Neuron (in vitro differentiated cells): ENCODE results near the gene DCXR.

Experiments
- H2AFZ ChIP-seq: one replicate; pipeline ENCODE4 v1.6.1; 2013; ENCODE audit warnings: low read depth, mild to moderate bottlenecking, inconsistent platforms, low read length, moderate library complexity
- H3K27me3 ChIP-seq: one replicate; pipeline ENCODE4 v1.6.1; 2013; ENCODE audit warnings: low read length; ENCODE audit not compliant: insufficient read depth
- H3K36me3 ChIP-seq: one replicate; pipeline ENCODE4 v1.6.1; 2013; ENCODE audit warnings: low read length; ENCODE audit not compliant: insufficient read depth
- H3K4me1 ChIP-seq: one replicate; pipeline ENCODE4 v1.6.1; 2013; ENCODE audit warnings: low read length; ENCODE audit not compliant: insufficient read depth
- H3K4me3 ChIP-seq: 2 replicates; pipeline ENCODE4 v1.5.1; 2013; ENCODE audit warnings: mild to moderate bottlenecking, low read length, moderate library complexity
- H3K9me3 ChIP-seq: one replicate; pipeline ENCODE4 v1.6.1; 2013; ENCODE audit warnings: low read length

The DCXR gene

DNA sequence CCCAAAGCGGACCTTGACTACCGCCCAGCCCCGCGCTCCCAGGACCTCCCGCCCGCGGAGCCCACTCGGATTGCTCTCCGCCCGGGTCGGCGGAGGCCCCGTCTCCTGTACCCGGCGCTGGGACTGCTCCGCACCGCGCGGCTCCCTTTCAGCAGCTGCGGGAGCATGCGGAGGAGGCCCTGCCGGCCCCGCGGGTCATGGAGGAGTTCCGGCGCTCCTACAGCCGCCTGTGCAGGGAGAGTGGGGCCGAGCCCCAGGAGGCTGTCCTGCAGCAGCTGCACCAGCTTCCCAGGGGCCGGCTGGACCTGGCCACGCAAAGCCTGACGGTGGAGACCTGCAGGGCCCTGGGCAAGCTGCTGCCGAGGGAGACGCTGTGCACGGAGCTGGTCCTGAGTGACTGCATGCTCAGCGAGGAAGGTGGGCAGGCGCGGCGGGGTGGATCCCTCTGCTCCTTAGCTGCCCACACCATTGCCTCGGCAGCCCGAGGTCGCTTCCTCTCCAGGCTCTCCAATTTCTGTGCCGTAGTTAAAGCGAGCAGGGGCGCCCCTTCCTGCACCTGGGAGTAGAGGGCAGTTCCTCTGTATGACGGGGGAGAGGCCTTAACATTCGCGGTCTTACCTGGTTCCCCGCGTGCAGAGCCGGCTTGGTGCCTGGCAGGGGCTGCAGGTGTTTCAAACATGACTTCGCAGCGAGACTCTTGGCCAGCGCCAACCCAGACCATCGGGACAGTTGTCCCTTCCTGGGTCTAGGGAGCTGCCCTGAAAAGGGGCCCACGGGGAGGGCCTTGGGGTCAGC, 13.9 kb downstream of the DCXR start:
- H3K4me1 ChIP-seq, result peaks cover 25% of the 10 kb centered on the region
- H3K9me3 ChIP-seq, result no peaks in the 10 kb centered on the region
- H3K27me3 ChIP-seq, result no peaks in the 10 kb centered on the region

DNA sequence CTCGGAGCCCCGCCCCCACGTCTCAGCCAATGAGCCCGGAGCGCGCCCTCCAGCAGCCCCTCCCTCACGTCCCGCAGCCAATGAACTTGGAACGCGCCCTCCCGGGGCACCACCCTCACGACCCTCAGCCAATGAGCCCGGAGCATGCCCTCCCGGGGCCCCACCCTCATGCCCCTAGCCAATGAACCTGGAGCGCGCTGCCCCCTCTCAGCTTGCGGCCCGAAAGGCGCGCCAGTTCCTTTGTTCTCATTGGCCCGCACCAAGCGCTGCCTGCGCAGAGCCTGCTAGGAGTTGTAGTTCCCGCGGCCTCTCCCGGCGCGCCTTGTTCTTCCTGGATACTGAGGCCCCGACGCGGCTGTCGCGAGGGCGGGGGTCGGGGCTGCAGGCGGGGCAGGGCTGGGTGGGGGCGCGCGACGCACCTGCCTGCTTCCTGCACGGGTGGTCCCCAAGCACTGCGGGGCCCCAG, 14.5 kb downstream of the DCXR start, which contains the start of gene LRRC45:
LRRC45 (plus strand) TSS at position 325 of the 466 bp plus-strand sequence. CDS start 339 bp downstream, outside the sequence.
- H3K27me3 ChIP-seq, result no peaks in the 10 kb centered on the region
- H3K9me3 ChIP-seq, result no peaks in the 10 kb centered on the region
- peak within 1 kb of the TSS; percentile 58 for H2AFZ ChIP-seq
- H3K4me3 ChIP-seq, result peak within 1 kb of the TSS; percentile 84
- peaks cover 25% of the 10 kb centered on the region for H3K4me1 ChIP-seq
- H3K36me3 ChIP-seq, result peaks cover 4% of the 10 kb centered on the region

More for the DNA sequence above, 13.9 kb downstream of the DCXR start:
- Histone ChIP-seq H2AFZ (peak overlapping the region; percentile 58), H3K36me3 (no peaks in the 10 kb centered on the region), H3K4me3 (peak overlapping the region; percentile 81)

DNA sequence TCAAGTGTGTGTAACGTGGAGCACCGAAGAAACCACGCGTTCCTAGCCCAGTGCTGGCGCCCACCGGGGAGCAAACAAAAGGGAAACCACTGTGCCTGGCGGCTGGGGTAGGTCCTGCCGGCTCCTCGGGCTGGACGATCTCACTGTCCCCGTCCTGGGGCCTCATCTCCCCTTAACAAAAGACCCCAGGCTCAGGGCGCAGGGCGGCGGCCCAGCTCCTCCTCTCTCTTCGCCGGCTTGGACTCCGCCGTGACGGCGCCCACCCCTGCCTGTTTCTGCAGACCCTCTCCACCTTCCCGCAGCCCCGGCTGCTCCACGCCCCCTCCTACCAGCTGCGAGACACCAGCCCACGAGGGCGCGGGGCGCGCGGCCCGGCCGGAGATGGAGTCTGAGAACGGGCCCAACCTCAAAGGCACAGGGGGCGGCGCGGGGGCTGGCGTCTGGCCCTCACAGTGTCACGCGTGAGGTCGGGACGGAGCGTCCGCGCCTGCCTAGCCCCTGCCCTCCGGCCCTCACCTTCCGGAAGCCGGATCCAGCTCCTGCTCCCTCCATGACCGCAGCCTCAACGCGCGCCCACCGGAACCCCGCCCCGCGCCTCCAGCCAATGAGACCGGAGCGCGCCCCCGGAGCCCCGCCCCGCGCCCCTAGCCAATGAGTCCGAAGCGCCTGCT, 15.1 kb downstream of the DCXR start, which contains the start of gene CENPX:
CENPX (minus strand) TSS at position 569 of the 671 bp plus-strand sequence; CDS start at position 552, 17 bp downstream.
- peaks cover 4% of the 10 kb centered on the region for H3K36me3 ChIP-seq
- peak within 1 kb of the TSS; percentile 84 for H3K4me3 ChIP-seq
- no peaks in the 10 kb centered on the region for H3K27me3 ChIP-seq
- peaks cover 25% of the 10 kb centered on the region for H3K4me1 ChIP-seq
- peak within 1 kb of the TSS; percentile 58 for H2AFZ ChIP-seq
- no peaks in the 10 kb centered on the region for H3K9me3 ChIP-seq

DNA sequence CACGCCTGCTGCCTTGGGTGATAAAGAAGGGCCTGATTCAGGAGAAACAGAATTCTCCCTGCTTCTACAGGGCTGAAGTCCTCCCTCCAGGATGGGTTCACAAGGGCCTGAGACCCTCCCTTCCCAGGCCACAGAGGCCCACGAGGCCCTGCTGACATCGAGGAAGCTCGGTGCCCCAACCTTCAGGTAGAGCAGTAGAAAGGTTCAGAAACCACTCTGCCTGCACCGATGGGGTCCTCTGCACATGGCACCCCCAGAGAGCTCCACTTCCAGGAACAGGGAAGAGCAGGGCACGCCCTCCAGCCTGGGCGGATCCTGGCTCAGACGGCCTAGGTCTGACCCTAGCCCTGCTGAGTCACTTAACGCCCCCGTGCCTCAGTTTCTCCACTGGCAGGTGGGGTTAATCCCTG, 15.6 kb downstream of the DCXR start:
- Histone ChIP-seq H3K4me3 (peak overlapping the region; percentile 84), H3K4me1 (peaks cover 25% of the 10 kb centered on the region), H3K9me3 (no peaks in the 10 kb centered on the region), H3K27me3 (no peaks in the 10 kb centered on the region), H2AFZ (peak overlapping the region; percentile 32), H3K36me3 (peaks cover 4% of the 10 kb centered on the region)

DNA sequence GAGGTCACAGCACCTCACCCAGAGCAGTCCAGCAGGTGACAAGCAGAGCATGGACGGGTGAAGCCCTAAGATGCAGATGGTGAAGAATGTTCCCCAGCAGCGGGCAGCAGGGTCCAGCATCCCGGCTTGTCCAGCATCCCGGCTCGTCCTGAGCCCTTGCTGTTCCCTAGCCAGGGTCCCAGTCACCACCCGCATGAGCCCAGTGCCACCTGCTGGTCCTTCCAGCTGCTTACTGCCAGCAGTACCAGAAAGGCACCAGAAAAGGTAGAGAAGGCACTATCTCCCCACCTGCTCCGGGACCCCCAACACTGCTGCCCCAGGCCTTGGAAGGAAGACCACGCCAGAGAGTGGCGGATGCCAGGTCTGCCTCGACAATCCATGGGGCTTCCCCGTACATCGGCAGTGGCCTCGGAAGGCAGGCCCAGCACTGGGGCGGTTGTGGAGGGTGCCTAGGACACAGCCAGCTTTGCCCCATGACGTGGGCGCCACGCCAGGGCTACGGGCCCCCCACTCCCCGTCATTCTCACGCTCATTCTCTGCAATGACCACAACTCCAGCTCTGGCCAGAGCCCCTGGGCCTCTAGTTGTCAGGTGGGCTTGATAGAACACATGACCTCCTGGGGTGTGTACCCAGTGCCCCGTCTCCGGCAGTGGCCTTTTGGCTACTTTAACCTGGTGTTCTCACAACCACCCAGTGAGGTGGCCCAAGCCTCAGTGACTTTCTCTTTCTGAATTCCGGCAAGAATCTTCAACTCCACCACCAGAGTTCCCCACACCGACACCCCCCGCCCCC, 16.2 kb downstream of the DCXR start:
- Histone ChIP-seq H3K4me3 (peak overlapping the region; percentile 84), H3K36me3 (peaks cover 4% of the 10 kb centered on the region), H3K27me3 (no peaks in the 10 kb centered on the region), H3K4me1 (peaks cover 25% of the 10 kb centered on the region), H2AFZ (no peak overlapping the region), H3K9me3 (no peaks in the 10 kb centered on the region)

DNA sequence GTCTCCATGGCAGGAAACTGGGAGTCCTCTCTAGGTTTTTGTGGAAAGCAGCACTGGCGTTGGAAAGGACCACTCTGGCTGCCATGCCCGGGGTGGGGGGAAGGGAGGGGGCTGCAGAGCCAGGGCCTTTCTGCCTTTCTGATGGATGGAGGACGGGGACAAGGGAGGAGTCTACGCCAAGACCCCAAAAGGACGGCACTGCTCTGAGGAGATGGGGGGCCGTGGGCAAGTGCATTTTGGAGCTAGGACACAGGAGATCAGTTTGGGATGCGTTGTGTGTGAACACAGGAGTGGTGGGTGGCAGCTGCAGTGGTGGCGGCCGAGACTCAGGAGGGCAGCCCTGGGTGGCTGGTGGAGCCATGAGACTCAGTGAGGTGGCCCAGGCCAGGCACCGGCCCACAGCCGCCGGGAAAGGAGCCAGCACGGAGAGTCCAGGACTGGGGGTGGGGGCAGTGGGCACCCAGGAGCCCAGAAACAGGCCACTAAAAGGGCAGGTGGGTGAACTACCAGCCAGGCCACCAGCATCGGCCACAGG, 16.9 kb downstream of the DCXR start:
- Histone ChIP-seq H3K4me1 (peaks cover 25% of the 10 kb centered on the region), H3K27me3 (no peaks in the 10 kb centered on the region), H3K9me3 (no peaks in the 10 kb centered on the region), H3K36me3 (peaks cover 4% of the 10 kb centered on the region), H2AFZ (no peak overlapping the region), H3K4me3 (no peak overlapping the region)

DNA sequence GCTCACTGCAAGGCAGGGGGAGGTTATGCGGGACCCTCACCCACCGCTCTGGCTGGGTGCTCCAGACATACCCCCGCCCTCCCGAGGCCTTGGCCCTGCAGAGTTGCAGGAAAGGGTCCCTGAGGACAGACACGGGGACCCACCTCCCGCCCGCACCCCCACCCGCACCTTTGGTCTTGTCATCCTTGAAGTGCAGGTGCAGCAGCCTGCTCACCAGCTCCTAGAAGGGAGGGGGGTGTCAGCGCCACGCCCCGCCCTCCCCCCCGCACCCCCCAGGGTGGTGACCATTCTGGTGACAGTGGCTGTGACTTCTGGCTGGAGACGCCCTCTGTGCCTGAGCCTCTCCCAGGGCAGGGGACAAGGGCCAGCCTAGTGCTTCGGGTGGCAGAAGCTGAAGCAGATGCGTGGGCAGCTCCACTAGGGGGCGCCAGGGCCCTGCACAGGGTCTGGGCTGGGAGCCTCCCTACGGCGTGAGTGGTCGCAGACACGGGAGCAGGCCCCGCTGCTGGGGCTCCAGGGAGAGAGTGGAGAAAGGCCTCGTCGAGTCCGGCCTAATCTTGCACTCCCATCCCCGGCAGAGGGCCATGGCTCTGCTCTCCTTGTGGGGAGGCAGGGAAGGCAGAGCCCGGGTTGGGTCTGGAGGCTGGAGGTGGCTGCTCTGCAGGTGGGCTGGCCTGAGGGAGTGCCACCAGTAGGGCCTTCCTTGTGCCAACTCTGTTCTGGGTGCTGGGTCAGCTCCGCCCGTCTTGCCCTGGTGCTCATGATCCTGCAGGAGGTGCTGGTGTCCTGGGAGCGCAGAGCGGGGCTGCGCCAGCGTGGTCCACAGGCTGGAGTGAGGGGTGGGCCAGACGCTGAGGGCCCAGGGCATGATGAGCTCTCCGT, 17.6 kb downstream of the DCXR start:
- Histone ChIP-seq H3K9me3 (no peaks in the 10 kb centered on the region), H3K4me3 (no peak overlapping the region), H3K36me3 (peaks cover 4% of the 10 kb centered on the region), H2AFZ (no peak overlapping the region), H3K27me3 (no peaks in the 10 kb centered on the region), H3K4me1 (peaks cover 32% of the 10 kb centered on the region)

DNA sequence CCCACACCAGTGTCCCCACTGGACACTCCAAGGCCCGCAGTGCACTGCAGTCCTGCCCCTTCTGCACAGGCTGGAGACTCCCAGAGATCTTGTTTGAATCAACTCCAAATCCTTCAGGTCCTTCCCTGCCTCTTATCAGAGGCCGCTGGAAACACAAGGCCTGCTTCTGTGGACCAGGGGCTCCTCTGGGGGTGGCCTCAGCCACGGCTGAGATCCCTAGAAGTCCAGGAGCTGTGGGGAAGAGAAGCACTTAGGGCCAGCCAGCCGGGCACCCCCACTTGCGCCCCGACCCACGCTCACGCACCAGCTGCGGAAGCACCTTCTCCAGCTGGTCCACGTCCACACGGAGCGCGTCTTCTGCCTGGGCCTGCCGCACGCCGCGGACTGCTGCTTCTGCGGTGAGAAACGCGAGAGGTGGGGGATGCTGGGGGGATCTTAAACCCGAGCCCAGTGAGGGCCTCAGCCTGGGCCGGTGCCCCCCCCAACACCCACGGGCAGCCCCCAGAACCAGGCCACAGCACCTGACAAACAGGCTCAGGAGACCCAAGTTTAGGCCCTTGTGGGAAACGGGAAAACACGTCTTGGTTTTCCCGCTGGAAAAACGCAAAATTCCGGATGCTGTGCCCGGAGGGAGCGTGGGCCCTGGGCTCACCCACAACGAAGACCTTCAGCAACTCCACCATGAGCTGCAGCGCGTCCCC, 18.4 kb downstream of the DCXR start:
- Histone ChIP-seq H3K36me3 (peaks cover 4% of the 10 kb centered on the region), H2AFZ (no peak overlapping the region), H3K4me1 (peaks cover 25% of the 10 kb centered on the region), H3K9me3 (no peaks in the 10 kb centered on the region), H3K4me3 (no peak overlapping the region), H3K27me3 (no peaks in the 10 kb centered on the region)

DNA sequence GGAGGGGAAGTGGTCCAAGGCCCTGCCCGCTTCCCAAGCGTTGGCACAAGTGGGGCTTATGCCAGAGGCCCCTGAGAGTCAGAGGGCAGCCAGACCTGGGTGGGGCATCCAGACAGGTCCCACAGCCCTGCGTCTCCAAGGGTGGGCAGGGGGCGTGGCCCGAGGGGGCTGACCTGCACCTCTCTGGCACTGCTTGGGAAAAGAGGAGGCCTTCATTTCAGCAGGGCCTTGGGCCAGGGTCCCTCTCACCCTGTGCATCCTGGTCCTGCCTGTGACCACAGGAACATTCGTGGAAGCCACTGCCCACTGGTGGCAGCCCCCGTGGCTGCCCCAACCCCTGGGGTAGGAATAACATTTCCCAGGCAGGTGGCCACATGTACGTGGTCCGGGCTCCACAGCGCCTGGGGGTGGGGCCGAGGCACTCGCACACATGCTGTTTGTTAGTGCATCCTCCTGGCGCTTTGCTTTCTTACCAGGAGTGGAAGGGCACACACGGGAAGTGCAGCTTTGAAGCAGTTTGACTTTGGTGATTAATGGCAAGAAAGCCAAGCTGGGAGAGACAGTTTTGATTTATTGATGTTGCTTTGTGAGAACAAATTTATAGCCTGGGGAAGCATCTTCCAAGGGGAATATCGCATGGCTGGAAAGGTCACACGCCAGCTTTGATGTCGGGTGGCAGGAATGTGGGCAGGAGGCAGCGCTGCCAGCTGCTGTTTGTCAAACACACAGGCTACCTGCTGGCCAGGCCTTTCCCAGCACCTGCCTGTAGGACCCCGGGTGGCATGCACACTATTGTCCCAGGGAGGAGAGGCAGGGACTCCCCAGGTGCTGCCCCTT, 19.1 kb downstream of the DCXR start:
- Histone ChIP-seq H3K27me3 (no peaks in the 10 kb centered on the region), H3K36me3 (peaks cover 4% of the 10 kb centered on the region), H3K4me1 (peaks cover 18% of the 10 kb centered on the region), H2AFZ (no peak overlapping the region), H3K9me3 (no peaks in the 10 kb centered on the region), H3K4me3 (no peak overlapping the region)

DNA sequence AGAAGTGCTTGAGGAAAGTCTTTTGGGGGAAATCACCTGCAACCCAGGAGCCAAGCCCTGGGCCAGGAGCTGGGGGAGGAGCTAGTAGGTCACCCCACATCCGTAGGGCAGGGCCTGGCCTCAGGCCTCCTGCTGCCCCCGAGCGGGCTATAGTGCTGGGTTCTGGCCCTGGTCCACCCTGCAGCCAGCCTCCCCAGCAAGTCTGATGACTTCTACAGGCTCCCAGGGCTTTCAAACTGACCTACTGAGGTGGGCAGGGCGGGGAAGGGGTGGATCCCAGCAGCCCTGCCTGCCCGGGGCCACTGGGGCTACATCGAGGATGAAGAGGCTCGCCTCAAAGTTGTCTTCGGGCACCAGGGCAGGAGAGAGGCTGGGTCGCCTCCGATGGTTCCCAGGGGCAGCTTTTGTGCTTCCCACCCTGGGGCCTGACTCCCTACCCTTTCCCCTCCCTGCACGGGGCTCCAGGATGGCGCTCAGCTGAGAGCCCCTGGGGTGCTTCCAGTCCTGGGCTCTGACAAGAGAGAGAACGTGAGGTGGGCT, 19.8 kb downstream of the DCXR start:
- H3K4me3 ChIP-seq, result no peak overlapping the region
- peaks cover 4% of the 10 kb centered on the region for H3K36me3 ChIP-seq
- H3K9me3 ChIP-seq, result no peaks in the 10 kb centered on the region
- peaks cover 23% of the 10 kb centered on the region for H3K4me1 ChIP-seq
- H2AFZ ChIP-seq, result no peak overlapping the region
- no peaks in the 10 kb centered on the region for H3K27me3 ChIP-seq
